Measurements from ENCODE around the gene KIF18A. TPM values are rescaled to one million over a fixed set of nuclear protein-coding genes. Genes with fewer than 3 reads are reported as not detected.
"Not testable (repeated sequence)": the region's sequence is repeated elsewhere in the genome, so short reads cannot be mapped to it uniquely, and the experiment has no call there.

KIF18A gene
- total and polyA plus RNA-seq, 3 experiments from 2014 or later, result 0.53 to 10.9 (median 10.8) TPM

DNA sequence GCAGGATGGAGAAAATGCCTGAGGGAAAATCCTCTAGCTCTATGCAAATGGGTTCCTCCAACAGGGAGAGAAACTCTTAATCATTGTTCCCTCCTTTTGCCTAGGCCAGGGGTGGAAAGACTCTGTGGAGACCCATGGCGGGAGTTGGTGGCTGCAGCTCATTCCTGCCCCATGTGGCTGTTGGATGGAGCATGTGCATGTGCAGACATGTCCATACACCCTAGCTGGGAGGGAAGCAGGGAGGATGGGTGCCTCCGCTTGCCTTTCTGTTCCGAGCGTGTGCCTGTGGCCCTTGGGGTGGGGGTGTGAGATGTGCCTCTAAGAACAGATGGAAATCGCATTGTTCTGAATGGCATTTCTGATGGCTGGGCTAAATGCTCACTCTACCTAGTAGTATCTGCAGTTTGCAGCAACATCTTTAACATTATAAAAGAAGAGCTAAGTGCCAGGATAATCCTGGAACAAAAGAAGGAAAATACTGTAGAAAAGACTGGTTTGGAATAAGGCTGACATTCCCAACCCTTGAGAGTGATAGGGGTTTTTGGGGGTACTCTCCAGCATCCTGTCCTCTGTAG lies 32.0 kb upstream of the KIF18A start:
- Mint-ChIP-seq H3K36me3 (peaks cover 19 to 52% (median 22%) of the 10 kb centered on the region in 3 donors), H3K9me3 (peaks cover 12 to 29% (median 26%) of the 10 kb centered on the region in 5 donors), H3K4me3 (no peak overlapping the region), H3K4me1 (peaks cover 4 to 10% (median 6%) of the 10 kb centered on the region in 3 donors), H3K27me3 (no peaks in the 10 kb centered on the region), H3K27ac (no peak overlapping the region)
- Histone ChIP-seq H3K9me3 (ENCODE audit: low read length) (peaks cover 16% of the 10 kb centered on the region), H3K4me3 (ENCODE audit: low read length) (no peak overlapping the region), H3K4me1 (ENCODE audit: insufficient read depth, low read length) (no peaks in the 10 kb centered on the region), H3K36me3 (ENCODE audit: insufficient read depth, low read length) (no peaks in the 10 kb centered on the region), H3K27ac (ENCODE audit: low read depth, low read length) (no peak overlapping the region), H3K27me3 (ENCODE audit: insufficient read depth, low read length, poor library complexity, severe bottlenecking) (no peaks in the 10 kb centered on the region)
- no peak for DNase-seq
- ChIA-PET CTCF (no interaction called here), POLR2A (no interaction called here)

DNA sequence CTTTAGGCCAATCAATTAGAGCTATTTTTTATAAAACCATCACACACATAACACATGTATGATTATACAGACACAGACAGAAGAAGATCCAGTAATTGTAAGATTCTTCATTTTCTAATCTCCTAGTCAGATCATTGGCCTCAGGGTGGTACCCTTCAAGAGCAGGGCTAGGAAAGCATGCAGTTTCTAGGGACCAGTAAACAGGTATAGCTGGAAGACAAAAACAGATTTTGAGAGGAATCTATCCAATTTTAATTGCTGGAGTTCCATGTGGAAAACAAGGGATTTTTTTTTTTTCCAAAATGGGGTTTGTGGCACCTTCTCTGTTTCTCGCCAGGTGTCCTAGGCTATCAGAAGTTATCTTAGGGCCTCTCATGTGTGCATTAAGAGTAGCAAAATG lies 29.9 kb upstream of the KIF18A start:
- no peak overlapping the region for H3K4me3 Mint-ChIP-seq
- Histone ChIP-seq H3K4me1 (ENCODE audit: insufficient read depth, low read length) (no peaks in the 10 kb centered on the region), H3K27me3 (ENCODE audit: insufficient read depth, low read length, poor library complexity, severe bottlenecking) (no peaks in the 10 kb centered on the region), H3K4me3 (ENCODE audit: low read length) (no peak overlapping the region), H3K36me3 (ENCODE audit: insufficient read depth, low read length) (no peaks in the 10 kb centered on the region), H3K27ac (ENCODE audit: low read depth, low read length) (no peak overlapping the region), H3K9me3 (ENCODE audit: low read length) (peaks cover 16% of the 10 kb centered on the region)
- ChIA-PET POLR2A (no interaction called here), CTCF (no interaction called here)
- DNase-seq, result no peak
- no peak overlapping the region for H3K27ac Mint-ChIP-seq
- H3K36me3 Mint-ChIP-seq, result peaks cover 26 to 64% (median 36%) of the 10 kb centered on the region in 3 donors
- peaks cover 12 to 29% (median 26%) of the 10 kb centered on the region in 5 donors for H3K9me3 Mint-ChIP-seq
- peaks cover 2 to 4% (median 3%) of the 10 kb centered on the region in 3 donors for H3K4me1 Mint-ChIP-seq
- no peaks in the 10 kb centered on the region for H3K27me3 Mint-ChIP-seq

DNA sequence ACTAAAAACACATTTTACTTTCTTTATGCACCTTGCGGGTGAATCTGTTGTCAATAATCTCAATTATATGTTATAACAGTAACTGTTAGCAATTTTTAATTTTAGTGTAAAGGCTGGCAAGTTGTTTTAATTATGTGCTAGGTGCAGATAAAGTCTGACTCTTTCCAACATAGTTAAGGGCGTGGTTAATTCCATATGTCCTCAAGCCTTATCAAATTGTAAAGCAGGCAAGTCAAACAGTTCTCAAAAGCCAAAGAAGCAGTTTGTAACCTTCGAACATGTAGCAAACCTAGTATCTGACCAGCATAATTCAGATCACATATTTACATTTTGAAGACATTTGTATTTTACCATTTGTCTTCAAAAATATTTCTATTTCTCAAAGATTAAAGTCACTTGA lies 29.4 kb upstream of the KIF18A start:
- Mint-ChIP-seq H3K4me1 (no peaks in the 10 kb centered on the region), H3K9me3 (peaks cover 12 to 29% (median 26%) of the 10 kb centered on the region in 5 donors), H3K27ac (no peak overlapping the region), H3K27me3 (no peaks in the 10 kb centered on the region), H3K4me3 (no peak overlapping the region), H3K36me3 (peaks cover 26 to 64% (median 36%) of the 10 kb centered on the region in 3 donors)
- ChIA-PET CTCF (no interaction called here), POLR2A (no interaction called here)
- no peak overlapping the region for H3K27ac ChIP-seq (ENCODE audit: low read depth, low read length)
- DNase-seq, result no peak
- no peak overlapping the region for H3K4me3 ChIP-seq (ENCODE audit: low read length)
- no peaks in the 10 kb centered on the region for H3K27me3 ChIP-seq (ENCODE audit: insufficient read depth, low read length, poor library complexity, severe bottlenecking)
- H3K36me3 ChIP-seq (ENCODE audit: insufficient read depth, low read length), result no peaks in the 10 kb centered on the region
- peaks cover 16% of the 10 kb centered on the region for H3K9me3 ChIP-seq (ENCODE audit: low read length)
- H3K4me1 ChIP-seq (ENCODE audit: insufficient read depth, low read length), result no peaks in the 10 kb centered on the region

DNA sequence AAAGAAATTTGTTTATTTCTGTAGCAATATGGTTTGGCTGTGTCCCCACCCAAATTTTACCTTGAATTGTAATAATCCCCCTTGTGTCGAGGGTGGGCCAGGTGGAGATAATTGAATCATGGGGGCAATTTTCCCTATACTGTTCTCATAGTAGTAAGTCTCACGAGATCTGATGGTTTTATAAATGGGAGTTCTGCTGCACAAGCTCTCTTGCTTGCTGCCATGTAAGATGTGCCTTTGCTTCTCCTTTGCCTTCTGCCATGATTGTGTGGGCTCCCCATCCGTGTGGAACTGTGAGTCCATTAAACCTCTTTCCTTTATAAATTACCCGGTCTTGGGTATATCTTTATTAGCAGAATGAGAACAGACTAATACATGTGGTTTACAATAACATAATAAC lies 28.2 kb upstream of the KIF18A start:
- H3K4me3 ChIP-seq (ENCODE audit: low read length); H3K4me1 ChIP-seq (ENCODE audit: insufficient read depth, low read length); H3K27me3 ChIP-seq (ENCODE audit: insufficient read depth, low read length, poor library complexity, severe bottlenecking); H3K27ac Mint-ChIP-seq; H3K36me3 ChIP-seq (ENCODE audit: insufficient read depth, low read length); H3K27ac ChIP-seq (ENCODE audit: low read depth, low read length); CTCF ChIA-PET; DNase-seq; POLR2A ChIA-PET; H3K4me1 Mint-ChIP-seq; H3K27me3 Mint-ChIP-seq; H3K4me3 Mint-ChIP-seq: not testable (repeated sequence)
- peaks cover 16% of the 10 kb centered on the region for H3K9me3 ChIP-seq (ENCODE audit: low read length)
- H3K9me3 Mint-ChIP-seq, result peaks cover 12 to 28% (median 25%) of the 10 kb centered on the region in 5 donors
- H3K36me3 Mint-ChIP-seq, result peaks cover 29 to 62% (median 39%) of the 10 kb centered on the region in 3 donors

DNA sequence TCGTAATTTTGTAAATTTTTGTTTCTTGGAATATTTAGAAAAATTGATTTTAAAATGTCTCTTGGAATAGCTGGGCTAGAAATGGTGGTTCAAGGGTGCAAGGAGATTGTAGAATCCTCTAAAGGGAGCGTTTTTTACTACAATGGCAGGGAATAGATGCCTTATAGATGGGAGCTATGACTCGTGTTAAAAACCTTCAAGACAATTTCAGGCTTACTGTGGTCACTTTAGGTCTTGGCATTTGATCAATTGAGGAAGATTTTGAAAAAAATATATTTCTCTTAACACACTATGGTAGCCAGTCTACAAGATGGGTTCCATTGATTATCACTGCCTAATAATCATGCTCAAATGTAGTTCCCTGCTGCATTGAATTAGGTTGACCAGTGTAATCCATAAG lies 25.2 kb upstream of the KIF18A start:
- peaks cover 3 to 10% (median 5%) of the 10 kb centered on the region in 5 donors for H3K9me3 Mint-ChIP-seq

DNA sequence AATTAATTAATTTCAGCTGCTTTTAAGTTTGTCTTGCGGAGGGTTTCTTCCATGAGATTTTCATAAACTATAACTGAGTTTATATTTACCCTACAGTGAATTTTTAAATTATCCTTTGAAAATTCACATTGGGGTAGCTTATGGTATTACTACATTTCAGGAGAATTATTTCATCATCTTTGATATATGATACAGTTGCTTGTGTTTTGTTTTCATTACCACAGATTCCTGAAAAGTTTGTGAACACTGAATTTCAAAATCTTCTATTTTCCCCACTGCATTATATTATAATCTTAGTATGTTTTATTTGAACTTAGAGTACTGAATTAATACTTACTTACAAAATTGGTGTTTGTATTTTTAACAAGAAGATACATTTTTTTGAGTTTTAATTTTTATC lies 24.6 kb upstream of the KIF18A start:
- no peaks in the 10 kb centered on the region for H3K9me3 ChIP-seq (ENCODE audit: low read length)
- H3K4me3 ChIP-seq (ENCODE audit: low read length), result no peak overlapping the region
- H3K4me3 Mint-ChIP-seq, result no peak overlapping the region
- H3K4me1 ChIP-seq (ENCODE audit: insufficient read depth, low read length), result no peaks in the 10 kb centered on the region
- H3K36me3 Mint-ChIP-seq, result peaks cover 25 to 39% (median 31%) of the 10 kb centered on the region in 3 donors
- POLR2A ChIA-PET, result no interaction called here
- DNase-seq, result no peak
- CTCF ChIA-PET, result no interaction called here
- H3K4me1 Mint-ChIP-seq, result no peaks in the 10 kb centered on the region
- no peak overlapping the region for H3K27ac ChIP-seq (ENCODE audit: low read depth, low read length)
- no peaks in the 10 kb centered on the region for H3K27me3 ChIP-seq (ENCODE audit: insufficient read depth, low read length, poor library complexity, severe bottlenecking)
- H3K9me3 Mint-ChIP-seq, result peaks cover 0 to 10% (median 0%) of the 10 kb centered on the region in 5 donors
- H3K36me3 ChIP-seq (ENCODE audit: insufficient read depth, low read length), result no peaks in the 10 kb centered on the region
- no peaks in the 10 kb centered on the region for H3K27me3 Mint-ChIP-seq
- H3K27ac Mint-ChIP-seq, result no peak overlapping the region

More for the DNA sequence above, 25.2 kb upstream of the KIF18A start:
- H3K27ac Mint-ChIP-seq, result no peak overlapping the region
- Histone ChIP-seq H3K27me3 (ENCODE audit: insufficient read depth, low read length, poor library complexity, severe bottlenecking) (no peaks in the 10 kb centered on the region), H3K27ac (ENCODE audit: low read depth, low read length) (no peak overlapping the region), H3K4me3 (ENCODE audit: low read length) (no peak overlapping the region), H3K9me3 (ENCODE audit: low read length) (no peaks in the 10 kb centered on the region), H3K4me1 (ENCODE audit: insufficient read depth, low read length) (no peaks in the 10 kb centered on the region), H3K36me3 (ENCODE audit: insufficient read depth, low read length) (no peaks in the 10 kb centered on the region)
- DNase-seq, result no peak
- no peak overlapping the region for H3K4me3 Mint-ChIP-seq
- no peaks in the 10 kb centered on the region for H3K27me3 Mint-ChIP-seq
- CTCF ChIA-PET, result no interaction called here
- peaks cover 28 to 41% (median 35%) of the 10 kb centered on the region in 3 donors for H3K36me3 Mint-ChIP-seq
- POLR2A ChIA-PET, result no interaction called here
- no peaks in the 10 kb centered on the region for H3K4me1 Mint-ChIP-seq

DNA sequence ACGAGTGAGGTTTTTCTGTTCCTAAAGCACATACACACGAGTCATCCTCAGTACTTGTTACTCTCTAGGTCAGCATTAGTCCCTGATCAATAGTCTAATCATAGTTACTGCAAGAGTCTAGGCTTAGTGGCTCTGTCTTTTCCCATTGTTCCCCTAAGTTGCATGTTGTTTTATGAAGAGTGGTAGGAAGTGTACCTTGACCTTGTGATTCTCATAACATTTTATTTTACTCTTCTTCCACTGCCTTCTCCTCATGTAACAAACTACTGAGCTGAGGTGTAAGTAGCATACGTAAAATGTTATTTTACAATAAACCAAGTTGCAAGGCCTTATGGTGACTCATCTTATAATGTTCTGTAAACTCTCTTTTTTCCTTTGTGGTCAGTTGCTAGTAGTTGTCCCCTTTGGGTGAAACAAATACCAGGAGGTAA lies 15.2 kb upstream of the KIF18A start:
- H3K27ac ChIP-seq (ENCODE audit: low read depth, low read length), result no peak overlapping the region
- Mint-ChIP-seq H3K27me3 (no peaks in the 10 kb centered on the region), H3K4me3 (no peak overlapping the region), H3K36me3 (peaks cover 0 to 31% (median 10%) of the 10 kb centered on the region in 3 donors), H3K4me1 (peaks cover 18 to 35% (median 22%) of the 10 kb centered on the region in 3 donors), H3K27ac (no peak overlapping the region), H3K9me3 (no peaks in the 10 kb centered on the region)
- no peak for DNase-seq
- no peaks in the 10 kb centered on the region for H3K4me1 ChIP-seq (ENCODE audit: insufficient read depth, low read length)
- ChIA-PET CTCF (no interaction called here), POLR2A (no interaction called here)
- no peaks in the 10 kb centered on the region for H3K27me3 ChIP-seq (ENCODE audit: insufficient read depth, low read length, poor library complexity, severe bottlenecking)
- H3K9me3 ChIP-seq (ENCODE audit: low read length), result no peaks in the 10 kb centered on the region
- no peak overlapping the region for H3K4me3 ChIP-seq (ENCODE audit: low read length)
- no peaks in the 10 kb centered on the region for H3K36me3 ChIP-seq (ENCODE audit: insufficient read depth, low read length)

DNA sequence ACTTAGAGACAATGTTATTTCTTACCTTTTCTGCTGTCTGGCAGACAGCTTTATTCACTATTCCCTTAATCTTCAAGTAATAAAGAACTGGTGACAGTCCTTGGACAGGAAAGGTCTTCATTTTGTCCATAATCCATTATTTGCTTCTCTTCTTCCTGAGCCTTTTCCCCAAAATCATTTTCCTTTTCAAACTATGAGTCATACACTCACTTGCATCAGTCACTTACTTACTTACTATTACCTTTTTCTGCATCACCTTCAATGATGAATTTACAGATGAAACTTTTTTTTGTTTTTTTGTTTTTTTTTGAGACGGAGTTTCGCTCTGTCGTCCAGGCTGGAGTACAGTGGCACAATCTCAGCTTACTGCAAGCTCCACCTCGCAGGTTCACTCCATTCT lies 9.8 kb upstream of the KIF18A start:
- Histone ChIP-seq H3K4me1 (ENCODE audit: insufficient read depth, low read length) (no peaks in the 10 kb centered on the region), H3K9me3 (ENCODE audit: low read length) (no peaks in the 10 kb centered on the region), H3K4me3 (ENCODE audit: low read length) (no peak overlapping the region), H3K36me3 (ENCODE audit: insufficient read depth, low read length) (no peaks in the 10 kb centered on the region), H3K27me3 (ENCODE audit: insufficient read depth, low read length, poor library complexity, severe bottlenecking) (no peaks in the 10 kb centered on the region), H3K27ac (ENCODE audit: low read depth, low read length) (no peak overlapping the region)
- ChIA-PET CTCF (no interaction called here), POLR2A (no interaction called here)
- H3K27ac Mint-ChIP-seq, result peak overlapping the region in 2 of 8 donors; percentile 29 to 73
- peaks cover 0 to 1% of the 10 kb centered on the region in 2 donors for H3K27me3 Mint-ChIP-seq
- DNase-seq, result no peak
- H3K4me3 Mint-ChIP-seq, result no peak overlapping the region
- no peaks in the 10 kb centered on the region for H3K9me3 Mint-ChIP-seq
- H3K36me3 Mint-ChIP-seq, result peaks cover 0 to 33% (median 13%) of the 10 kb centered on the region in 3 donors
- H3K4me1 Mint-ChIP-seq, result peaks cover 30 to 59% (median 42%) of the 10 kb centered on the region in 3 donors
